Measurements from ENCODE around the gene TTC39A. TPM values are rescaled to one million over a fixed set of nuclear protein-coding genes. Genes with fewer than 3 reads are reported as not detected.

The TTC39A gene
- polyA plus RNA-seq, 1 donor from 2014 or later: not detected

- Mint-ChIP-seq H3K36me3 (no peaks in the 10 kb centered on the region), H3K27ac (no peak overlapping the region), H3K9me3 (no peaks in the 10 kb centered on the region), H3K4me3 (no peak overlapping the region), H3K4me1 (peaks cover 0 to 4% (median 1%) of the 10 kb centered on the region in 3 donors), H3K27me3 (peaks cover 1% of the 10 kb centered on the region)
Observed at GRCh38 chr1:51287966-51288365, 42.4 kb downstream of the TTC39A start.

- H3K4me3 Mint-ChIP-seq: peak overlapping the region in 1 of 4 donors; percentile 88
Observed at GRCh38 chr1:51285055-51285454, 45.3 kb downstream of the TTC39A start.

GRCh38 chr1:51284487-51284954 is 45.8 kb downstream of the TTC39A start:
- Mint-ChIP-seq H3K27ac (no peak overlapping the region), H3K4me3 (no peak overlapping the region), H3K36me3 (no peaks in the 10 kb centered on the region), H3K27me3 (peaks cover 1% of the 10 kb centered on the region), H3K4me1 (peaks cover 0 to 4% (median 1%) of the 10 kb centered on the region in 3 donors), H3K9me3 (no peaks in the 10 kb centered on the region)

More at GRCh38 chr1:51285055-51285454, 45.3 kb downstream of the TTC39A start:
- no peaks in the 10 kb centered on the region for H3K36me3 Mint-ChIP-seq
- peaks cover 0 to 4% (median 1%) of the 10 kb centered on the region in 3 donors for H3K4me1 Mint-ChIP-seq
- peaks cover 1% of the 10 kb centered on the region for H3K27me3 Mint-ChIP-seq
- H3K9me3 Mint-ChIP-seq: no peaks in the 10 kb centered on the region
- H3K27ac Mint-ChIP-seq: peak overlapping the region in 1 of 3 donors; percentile 1

GRCh38 chr1:51283979-51284378 is 46.4 kb downstream of the TTC39A start:
- Mint-ChIP-seq H3K9me3 (no peaks in the 10 kb centered on the region), H3K36me3 (no peaks in the 10 kb centered on the region), H3K27ac (no peak overlapping the region), H3K27me3 (peaks cover 1% of the 10 kb centered on the region), H3K4me3 (no peak overlapping the region), H3K4me1 (peaks cover 0 to 4% (median 1%) of the 10 kb centered on the region in 3 donors)

- H3K4me1 Mint-ChIP-seq: peaks cover 0 to 4% (median 1%) of the 10 kb centered on the region in 3 donors
- H3K9me3 Mint-ChIP-seq: no peaks in the 10 kb centered on the region
- H3K27me3 Mint-ChIP-seq: peaks cover 1% of the 10 kb centered on the region
- H3K36me3 Mint-ChIP-seq: no peaks in the 10 kb centered on the region
- no peak overlapping the region for H3K4me3 Mint-ChIP-seq
- H3K27ac Mint-ChIP-seq: no peak overlapping the region
Observed at GRCh38 chr1:51282605-51283004, 47.8 kb downstream of the TTC39A start.

GRCh38 chr1:51281807-51282206 is 48.6 kb downstream of the TTC39A start:
- H3K27ac Mint-ChIP-seq: peak overlapping the region in 1 of 3 donors; percentile 82
- H3K9me3 Mint-ChIP-seq: no peaks in the 10 kb centered on the region
- no peaks in the 10 kb centered on the region for H3K36me3 Mint-ChIP-seq
- no peak overlapping the region for H3K4me3 Mint-ChIP-seq
- H3K27me3 Mint-ChIP-seq: peaks cover 1% of the 10 kb centered on the region
- H3K4me1 Mint-ChIP-seq: peaks cover 0 to 4% (median 1%) of the 10 kb centered on the region in 3 donors

- H3K9me3 Mint-ChIP-seq: no peaks in the 10 kb centered on the region
- H3K36me3 Mint-ChIP-seq: no peaks in the 10 kb centered on the region
- peaks cover 0 to 4% (median 1%) of the 10 kb centered on the region in 3 donors for H3K4me1 Mint-ChIP-seq
- H3K27me3 Mint-ChIP-seq: peaks cover 1% of the 10 kb centered on the region
- no peak overlapping the region for H3K27ac Mint-ChIP-seq
- H3K4me3 Mint-ChIP-seq: no peak overlapping the region
Observed at GRCh38 chr1:51280321-51280978, 49.9 kb downstream of the TTC39A start.

- H3K4me3 Mint-ChIP-seq: no peak overlapping the region
- H3K36me3 Mint-ChIP-seq: peaks cover under 1% of the 10 kb centered on the region
- H3K27ac Mint-ChIP-seq: no peak overlapping the region
- no peaks in the 10 kb centered on the region for H3K9me3 Mint-ChIP-seq
- no peaks in the 10 kb centered on the region for H3K27me3 Mint-ChIP-seq
- H3K4me1 Mint-ChIP-seq: no peaks in the 10 kb centered on the region
Observed at GRCh38 chr1:51276286-51276685, 54.1 kb downstream of the TTC39A start.

GRCh38 chr1:51274676-51275075 is 55.7 kb downstream of the TTC39A start:
- Mint-ChIP-seq H3K4me1 (no peaks in the 10 kb centered on the region), H3K9me3 (no peaks in the 10 kb centered on the region), H3K36me3 (peaks cover 13% of the 10 kb centered on the region), H3K27me3 (no peaks in the 10 kb centered on the region), H3K27ac (no peak overlapping the region), H3K4me3 (no peak overlapping the region)

GRCh38 chr1:51272916-51273315 is 57.4 kb downstream of the TTC39A start:
- no peaks in the 10 kb centered on the region for H3K27me3 Mint-ChIP-seq
- no peak overlapping the region for H3K27ac Mint-ChIP-seq
- no peaks in the 10 kb centered on the region for H3K9me3 Mint-ChIP-seq
- H3K4me1 Mint-ChIP-seq: peaks cover 7 to 10% (median 9%) of the 10 kb centered on the region in 3 donors
- no peak overlapping the region for H3K4me3 Mint-ChIP-seq
- H3K36me3 Mint-ChIP-seq: peaks cover 13% of the 10 kb centered on the region

- Mint-ChIP-seq H3K4me3 (no peak overlapping the region), H3K4me1 (peaks cover 15 to 22% (median 21%) of the 10 kb centered on the region in 3 donors), H3K9me3 (no peaks in the 10 kb centered on the region), H3K36me3 (peaks cover 13% of the 10 kb centered on the region), H3K27ac (no peak overlapping the region), H3K27me3 (no peaks in the 10 kb centered on the region)
Observed at GRCh38 chr1:51270751-51271150, 59.6 kb downstream of the TTC39A start.

- no peaks in the 10 kb centered on the region for H3K9me3 Mint-ChIP-seq
- no peaks in the 10 kb centered on the region for H3K27me3 Mint-ChIP-seq
- H3K4me3 Mint-ChIP-seq: peak overlapping the region in 1 of 4 donors; percentile 66
- no peak overlapping the region for H3K27ac Mint-ChIP-seq
- peaks cover 21 to 34% (median 22%) of the 10 kb centered on the region in 3 donors for H3K4me1 Mint-ChIP-seq
- peaks cover 13% of the 10 kb centered on the region for H3K36me3 Mint-ChIP-seq
Observed at GRCh38 chr1:51268634-51269033, 61.7 kb downstream of the TTC39A start.

GRCh38 chr1:51266791-51267190 is 63.6 kb downstream of the TTC39A start:
- Mint-ChIP-seq H3K27me3 (no peaks in the 10 kb centered on the region), H3K9me3 (no peaks in the 10 kb centered on the region), H3K4me3 (peak overlapping the region in 1 of 4 donors; percentile 3), H3K4me1 (peaks cover 27 to 42% (median 31%) of the 10 kb centered on the region in 3 donors), H3K27ac (no peak overlapping the region), H3K36me3 (peaks cover 15% of the 10 kb centered on the region)

- H3K4me3 Mint-ChIP-seq: peak overlapping the region in 1 of 4 donors; percentile 72
- no peaks in the 10 kb centered on the region for H3K9me3 Mint-ChIP-seq
- H3K27ac Mint-ChIP-seq: no peak overlapping the region
- H3K27me3 Mint-ChIP-seq: no peaks in the 10 kb centered on the region
- H3K36me3 Mint-ChIP-seq: peaks cover 14% of the 10 kb centered on the region
- peaks cover 27 to 42% (median 31%) of the 10 kb centered on the region in 3 donors for H3K4me1 Mint-ChIP-seq
Observed at GRCh38 chr1:51266181-51266580, 64.2 kb downstream of the TTC39A start.

GRCh38 chr1:51265618-51266017 is 64.7 kb downstream of the TTC39A start:
- Mint-ChIP-seq H3K27me3 (no peaks in the 10 kb centered on the region), H3K36me3 (peaks cover 11% of the 10 kb centered on the region)

GRCh38 chr1:51264451-51264850 is 65.9 kb downstream of the TTC39A start:
- Mint-ChIP-seq H3K4me3 (no peak overlapping the region), H3K9me3 (no peaks in the 10 kb centered on the region), H3K27me3 (no peaks in the 10 kb centered on the region), H3K27ac (no peak overlapping the region), H3K4me1 (peaks cover 31 to 42% (median 33%) of the 10 kb centered on the region in 3 donors), H3K36me3 (peaks cover 3% of the 10 kb centered on the region)

More at GRCh38 chr1:51265618-51266017, 64.7 kb downstream of the TTC39A start:
- Mint-ChIP-seq H3K9me3 (no peaks in the 10 kb centered on the region), H3K27ac (peak overlapping the region in 1 of 3 donors; percentile 1), H3K4me3 (no peak overlapping the region), H3K4me1 (peaks cover 29 to 42% (median 31%) of the 10 kb centered on the region in 3 donors)

Measured in IgD-negative memory B cell (primary cell).